H9 (cell line): ENCODE data around the gene LBHD2. TPM values are rescaled to one million over a fixed set of nuclear protein-coding genes. Genes with fewer than 3 reads are reported as not detected.

Experiments
- DNase-seq: peaks from one replicate; pipeline ENCODE4 v3.0.0-alpha.2; 2017
- H2AFZ ChIP-seq: one replicate; pipeline ENCODE4 v1.6.1; 2013; ENCODE audit warnings: mild to moderate bottlenecking, low read length, control low read depth, moderate library complexity
- H2AK5ac ChIP-seq: 2 replicates; pipeline ENCODE4 v1.6.1; 2013; ENCODE audit warnings: low read length, control low read depth, mixed read lengths; ENCODE audit not compliant: insufficient read length
- H2BK120ac ChIP-seq: one replicate; pipeline ENCODE4 v1.6.1; 2013; ENCODE audit warnings: low read depth, mild to moderate bottlenecking, low read length, control low read depth, inconsistent platforms; ENCODE audit not compliant: poor library complexity, severe bottlenecking
- H2BK12ac ChIP-seq: 2 replicates; pipeline ENCODE4 v1.6.1; 2013; ENCODE audit warnings: low read length, control low read depth, mixed read lengths, low read depth; ENCODE audit not compliant: insufficient read length
- H2BK15ac ChIP-seq: 2 replicates; pipeline ENCODE4 v1.6.1; 2013; ENCODE audit warnings: low read depth, low read length, control low read depth
- H2BK20ac ChIP-seq: one replicate; pipeline ENCODE4 v1.6.1; 2013; ENCODE audit warnings: low read depth, mild to moderate bottlenecking, low read length, control low read depth, inconsistent platforms; ENCODE audit not compliant: poor library complexity, severe bottlenecking
- H2BK5ac ChIP-seq: 2 replicates; pipeline ENCODE4 v1.6.1; 2013; ENCODE audit warnings: low read length, control low read depth, mixed read lengths; ENCODE audit not compliant: insufficient read length
- H3K14ac ChIP-seq: 2 replicates; pipeline ENCODE4 v1.6.1; 2013; ENCODE audit warnings: low read length, control low read depth; ENCODE audit not compliant: insufficient read depth
- H3K18ac ChIP-seq: 2 replicates; pipeline ENCODE4 v1.6.1; 2013; ENCODE audit warnings: low read depth, mild to moderate bottlenecking, mixed read lengths, low read length, control low read depth; ENCODE audit not compliant: insufficient read length
- H3K23ac ChIP-seq: 2 replicates; pipeline ENCODE4 v1.6.1; 2013; ENCODE audit warnings: low read length, control low read depth, mixed read lengths, low read depth; ENCODE audit not compliant: insufficient read length
- H3K23me2 ChIP-seq: 2 replicates; pipeline ENCODE4 v1.6.1; 2013; ENCODE audit warnings: low read depth, mild to moderate bottlenecking, mixed read lengths, low read length, control low read depth; ENCODE audit not compliant: insufficient read length, poor library complexity, severe bottlenecking
- H3K27ac ChIP-seq: 2 replicates; pipeline ENCODE4 v1.5.1; 2013; ENCODE audit warnings: low read length, control low read depth, mixed read lengths, low read depth; ENCODE audit not compliant: insufficient read length
- H3K27me3 ChIP-seq: 2 replicates; pipeline ENCODE4 v1.6.1; 2013; ENCODE audit warnings: low read length, control low read depth, inconsistent platforms; ENCODE audit not compliant: insufficient read depth
- H3K4ac ChIP-seq: 2 replicates; pipeline ENCODE4 v1.6.1; 2013; ENCODE audit warnings: low read depth, mild to moderate bottlenecking, control low read depth, inconsistent platforms, low read length, moderate library complexity
- H3K4me1 ChIP-seq: 2 replicates; pipeline ENCODE4 v1.6.1; 2013; ENCODE audit warnings: low read length, control low read depth, inconsistent platforms; ENCODE audit not compliant: insufficient read depth
- H3K4me2 ChIP-seq: 2 replicates; pipeline ENCODE4 v1.6.1; 2013; ENCODE audit warnings: low read length, control low read depth, mixed read lengths; ENCODE audit not compliant: insufficient read length, insufficient read depth
- H3K56ac ChIP-seq: 2 replicates; pipeline ENCODE4 v1.6.1; 2013; ENCODE audit warnings: low read depth, mild to moderate bottlenecking, mixed read lengths, low read length, control low read depth; ENCODE audit not compliant: insufficient read length
- H3K79me1 ChIP-seq: 2 replicates; pipeline ENCODE4 v1.6.1; 2013; ENCODE audit warnings: low read depth, mild to moderate bottlenecking, moderate library complexity, low read length, control low read depth, inconsistent platforms; ENCODE audit not compliant: insufficient read depth, poor library complexity, severe bottlenecking
- H3K79me2 ChIP-seq: 2 replicates; pipeline ENCODE4 v1.6.1; 2013; ENCODE audit warnings: low read length, control low read depth, inconsistent platforms; ENCODE audit not compliant: insufficient read depth
- H3K9ac ChIP-seq: 2 replicates; pipeline ENCODE4 v1.6.1; 2013; ENCODE audit warnings: low read length, control low read depth, mixed read lengths; ENCODE audit not compliant: insufficient read length; ENCODE audit errors: extremely low read depth
- H3K9me3 ChIP-seq: one replicate; pipeline ENCODE4 v1.6.1; 2013; ENCODE audit warnings: low read depth, low read length, inconsistent platforms; ENCODE audit not compliant: control insufficient read depth
- H3T11ph ChIP-seq: one replicate; pipeline ENCODE4 v1.6.1; 2013; ENCODE audit warnings: mild to moderate bottlenecking, low read length, control low read depth, inconsistent platforms
- H4K20me1 ChIP-seq: one replicate; pipeline ENCODE4 v1.6.1; 2013; ENCODE audit not compliant: control insufficient read depth, insufficient read length, insufficient read depth
- H4K5ac ChIP-seq: 2 replicates; pipeline ENCODE4 v1.6.1; 2013; ENCODE audit warnings: low read depth, mild to moderate bottlenecking, mixed read lengths, low read length, control low read depth; ENCODE audit not compliant: insufficient read length
- H4K8ac ChIP-seq: replicated peaks from 2 replicates; pipeline ENCODE4 v1.6.1; 2013; ENCODE audit warnings: low read length, control low read depth, mixed read lengths, low read depth; ENCODE audit not compliant: insufficient read length
- H4K91ac ChIP-seq: 2 replicates; pipeline ENCODE4 v1.6.1; 2013; ENCODE audit warnings: low read depth, mild to moderate bottlenecking, moderate library complexity, mixed read lengths, low read length, control low read depth; ENCODE audit not compliant: insufficient read length
- H3K27ac Mint-ChIP-seq, 3 experiments: 2 replicates in 2 of 3; 3 replicates in 1 of 3; pipeline ENCODE4 v1.8.0; 2020 to 2021; ENCODE audit warnings: mixed read lengths in 3 of 3, mild to moderate bottlenecking in 1 of 3, moderate library complexity in 1 of 3
- H3K27me3 Mint-ChIP-seq: 2 replicates; pipeline ENCODE4 v1.8.0; 2021; ENCODE audit warnings: low read depth, mild to moderate bottlenecking, moderate library complexity, mixed read lengths
- H3K36me3 Mint-ChIP-seq, 3 experiments: 2 replicates in 2 of 3; 3 replicates in 1 of 3; pipeline ENCODE4 v1.8.0; 2020 to 2021; ENCODE audit warnings: low read depth in 3 of 3, mixed read lengths in 3 of 3; ENCODE audit not compliant: insufficient read depth in 1 of 3
- H3K4me1 Mint-ChIP-seq, 2 experiments: 2 replicates each; pipeline ENCODE4 v1.8.0; 2020; ENCODE audit warnings: mixed read lengths in 2 of 2
- H3K4me3 Mint-ChIP-seq, 2 experiments: 2 replicates in 1 of 2; 3 replicates in 1 of 2; pipeline ENCODE4 v1.8.0; 2020 to 2021; ENCODE audit warnings: mild to moderate bottlenecking in 2 of 2, mixed read lengths in 2 of 2, moderate library complexity in 1 of 2
- H3K9me3 Mint-ChIP-seq, 2 experiments: 2 replicates in 1 of 2; 3 replicates in 1 of 2; pipeline ENCODE4 v1.8.0; 2020; ENCODE audit warnings: mild to moderate bottlenecking in 2 of 2, mixed read lengths in 2 of 2, moderate library complexity in 1 of 2
- CTCF ChIP-seq: fragments of 200-600 bp; sonication (generic); conservative IDR thresholded peaks from 3 replicates; pipeline ENCODE4 v1.8.0; 2021; ENCODE audit warnings: antibody characterized with exemption, mild to moderate bottlenecking
- WGBS: extraction: QIAGEN DNeasy Blood & Tissue Kit; methylation state at CpG from one replicate; pipeline ENCODE4 v1.1.7; 2013; ENCODE audit warnings: missing lambda C conversion rate, low lambda C conversion rate, mixed read lengths; ENCODE audit not compliant: insufficient read length; ENCODE audit errors: extremely low coverage; 5-methylcytosine and 5-hydroxymethylcytosine counted together
- total RNA-seq: library from RNA; stranded (reverse); gene quantifications from 2 replicates; pipeline ENCODE4 v1.2.1, GENCODE V29; 2021

Gene LBHD2
- total RNA-seq, 1 experiment from 2014 or later = not detected

GRCh38 chr14:103130017-103130764 lies 46.2 kb downstream of the LBHD2 start:
- H3K27ac ChIP-seq = no peak overlapping the region
- H2BK5ac ChIP-seq = no peak overlapping the region
- Mint-ChIP-seq H3K27me3 (peaks cover 25% of the 10 kb centered on the region), H3K4me3 (no peak overlapping the region), H3K36me3 (peaks cover 9 to 26% (median 17%) of the 10 kb centered on the region in 3 experiments; a peak in 6 of 7 replicates), H3K4me1 (peaks cover 4 to 16% of the 10 kb centered on the region in 2 experiments; a peak in 3 of 4 replicates), H3K27ac (peak overlapping the region in 1 of 3 experiments; percentile 27; a peak in 1 of 7 replicates), H3K9me3 (no peaks in the 10 kb centered on the region; a peak in 1 of 5 replicates)
- H3K4me1 ChIP-seq = no peaks in the 10 kb centered on the region
- no peak for DNase-seq
- H3K79me1 ChIP-seq = no peaks in the 10 kb centered on the region
- no peak overlapping the region for H3T11ph ChIP-seq
- no CpG with 5 or more reads among the region's 26 CpGs for WGBS
- no peak overlapping the region for H3K4me2 ChIP-seq
- H3K23ac ChIP-seq = no peak overlapping the region
- no peaks in the 10 kb centered on the region for H3K23me2 ChIP-seq
- no peaks in the 10 kb centered on the region for H3K9me3 ChIP-seq
- peaks cover 6% of the 10 kb centered on the region for H4K20me1 ChIP-seq
- H2BK12ac ChIP-seq = no peak overlapping the region
- no peaks in the 10 kb centered on the region for H3K27me3 ChIP-seq
- H2BK20ac ChIP-seq = no peak overlapping the region
- H2BK15ac ChIP-seq = no peak overlapping the region
- no peak overlapping the region for H4K91ac ChIP-seq
- no peak overlapping the region for H2AFZ ChIP-seq
- H3K4ac ChIP-seq = no peak overlapping the region
- H3K79me2 ChIP-seq = no peaks in the 10 kb centered on the region
- H3K56ac ChIP-seq = no peak overlapping the region
- H2BK120ac ChIP-seq = no peak overlapping the region
- no peak overlapping the region for H2AK5ac ChIP-seq
- no peak overlapping the region for H4K5ac ChIP-seq
- H3K9ac ChIP-seq = no peak overlapping the region
- H3K14ac ChIP-seq = no peak overlapping the region
- H3K18ac ChIP-seq = no peak overlapping the region
- no peak for TF ChIP-seq CTCF
- no peak overlapping the region for H4K8ac ChIP-seq
